IPS-NIHi7 (cell line): ENCODE results near the gene CCDC152.
A peak's percentile ranks its signal among the peaks of the same experiment; 100 is the strongest.

Source experiments
- DNase-seq: peaks from one replicate; pipeline ENCODE4 v3.0.0; 2012; ENCODE audit warnings: mixed read lengths; ENCODE audit errors: extremely low spot score

Gene CCDC152

DNA sequence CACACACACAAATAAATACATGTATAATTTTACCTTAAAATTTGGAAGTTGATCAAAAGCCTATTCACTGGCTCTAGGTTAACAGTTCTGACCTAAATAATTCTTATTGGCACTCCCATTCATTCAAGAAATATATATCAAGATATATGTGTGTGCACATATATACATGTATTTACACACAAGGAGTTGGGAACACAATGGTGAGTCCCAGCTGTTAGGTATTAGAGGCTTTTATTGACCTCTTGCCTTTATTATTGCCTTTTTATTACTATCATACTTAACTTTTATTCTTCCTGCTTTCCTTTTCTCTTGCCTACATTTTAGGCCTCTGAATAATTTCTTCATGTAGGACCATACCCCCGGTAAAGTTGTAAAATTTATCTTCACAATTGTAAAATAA, 25.0 kb downstream of the CCDC152 start:
- DNase-seq: no peak

DNA sequence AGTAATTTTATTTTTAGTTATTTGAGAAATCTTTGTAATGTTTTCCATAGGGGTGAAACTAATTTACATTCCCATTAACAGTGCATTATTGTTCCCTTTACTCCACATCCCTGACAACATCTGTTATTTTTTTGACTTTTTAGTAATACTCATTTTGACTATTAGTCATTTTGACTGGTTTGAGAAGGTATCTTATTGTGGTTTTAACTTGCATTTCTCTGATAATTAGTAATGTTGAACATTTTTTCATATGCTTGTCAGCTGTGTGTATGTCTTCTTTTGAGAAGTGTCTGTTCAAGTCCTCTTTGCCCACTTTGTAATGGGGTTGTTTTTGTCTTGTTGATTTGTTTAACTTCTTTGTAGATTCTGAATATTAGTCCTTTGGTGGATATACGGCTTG, 27.5 kb downstream of the CCDC152 start:
- DNase-seq: no peak

DNA sequence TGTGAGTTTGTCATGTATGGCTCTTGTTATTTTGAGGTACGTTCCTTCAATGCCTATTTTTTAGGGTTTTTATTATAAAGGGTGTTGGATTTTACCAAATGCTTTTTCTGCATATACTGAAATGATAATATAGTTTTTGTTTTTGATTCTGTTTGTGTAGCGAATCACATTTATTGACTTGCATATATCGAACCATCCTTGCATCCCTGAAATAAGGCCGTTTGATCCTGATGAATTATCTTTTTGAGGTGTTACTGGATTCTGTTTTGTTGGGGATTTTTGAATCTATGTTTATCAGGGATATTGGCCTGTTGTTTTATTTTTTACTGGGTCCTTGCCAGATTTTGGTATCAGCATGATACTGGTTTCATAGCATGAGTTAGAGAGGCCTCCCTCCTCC, 29.1 kb downstream of the CCDC152 start:
- DNase-seq: no peak

DNA sequence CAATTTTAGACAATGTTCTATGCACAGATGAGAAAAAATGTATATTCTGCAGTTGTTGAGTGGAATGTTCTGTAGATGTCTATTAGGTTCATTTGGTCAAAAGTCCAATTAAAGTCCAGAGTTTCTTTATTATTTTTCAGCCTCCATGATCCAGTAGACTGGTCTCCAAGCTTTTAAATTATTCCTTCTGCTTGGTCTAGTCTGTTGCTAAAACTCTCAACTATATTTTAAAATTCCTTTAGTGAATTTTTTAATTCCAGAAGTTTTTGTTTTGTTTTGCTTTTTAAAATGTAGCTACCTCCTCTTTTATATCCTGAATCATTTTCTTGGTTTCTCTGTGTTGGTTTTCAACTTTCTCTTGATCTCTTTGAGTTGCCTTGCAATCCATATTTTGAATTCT, 30.5 kb downstream of the CCDC152 start:
- no peak for DNase-seq

DNA sequence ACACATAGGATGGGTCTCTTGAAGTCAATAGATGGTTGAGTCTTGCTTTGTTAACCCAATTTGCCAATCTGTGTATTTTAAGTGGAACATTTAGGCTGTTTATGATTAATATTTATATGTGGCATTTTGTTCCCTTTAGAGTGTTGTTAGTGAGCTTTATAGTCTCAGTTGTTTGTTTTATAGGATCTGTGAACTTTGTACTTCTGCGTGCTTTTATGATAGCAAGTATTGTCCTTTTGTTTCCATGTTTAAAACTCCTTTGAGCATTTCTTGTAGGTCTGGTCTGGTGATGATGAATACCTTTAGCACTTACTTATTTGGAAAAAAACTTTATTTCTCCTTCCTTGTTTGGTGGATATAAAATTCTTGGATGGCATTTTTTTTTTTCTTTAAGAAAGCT, 31.2 kb downstream of the CCDC152 start:
- no peak for DNase-seq

DNA sequence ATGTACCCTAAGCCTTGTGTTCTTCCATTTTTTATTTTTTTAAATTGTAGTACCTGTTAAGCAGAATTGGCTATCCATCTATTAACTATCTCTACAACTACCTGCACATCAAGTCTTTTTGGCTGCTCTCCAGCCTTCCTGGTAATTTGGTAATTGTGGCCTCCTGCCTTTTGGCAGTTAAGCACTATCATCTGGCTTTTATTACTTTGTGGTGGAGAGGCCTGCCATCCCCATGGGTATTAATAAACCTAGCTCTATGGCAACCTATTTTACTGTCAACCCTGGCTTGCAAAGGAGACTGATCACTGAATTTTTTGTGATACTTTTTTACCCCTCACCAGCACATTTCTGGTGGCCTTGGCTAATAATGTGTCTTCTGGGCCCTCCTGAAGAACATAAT, 34.5 kb downstream of the CCDC152 start:
- no peak for DNase-seq

DNA sequence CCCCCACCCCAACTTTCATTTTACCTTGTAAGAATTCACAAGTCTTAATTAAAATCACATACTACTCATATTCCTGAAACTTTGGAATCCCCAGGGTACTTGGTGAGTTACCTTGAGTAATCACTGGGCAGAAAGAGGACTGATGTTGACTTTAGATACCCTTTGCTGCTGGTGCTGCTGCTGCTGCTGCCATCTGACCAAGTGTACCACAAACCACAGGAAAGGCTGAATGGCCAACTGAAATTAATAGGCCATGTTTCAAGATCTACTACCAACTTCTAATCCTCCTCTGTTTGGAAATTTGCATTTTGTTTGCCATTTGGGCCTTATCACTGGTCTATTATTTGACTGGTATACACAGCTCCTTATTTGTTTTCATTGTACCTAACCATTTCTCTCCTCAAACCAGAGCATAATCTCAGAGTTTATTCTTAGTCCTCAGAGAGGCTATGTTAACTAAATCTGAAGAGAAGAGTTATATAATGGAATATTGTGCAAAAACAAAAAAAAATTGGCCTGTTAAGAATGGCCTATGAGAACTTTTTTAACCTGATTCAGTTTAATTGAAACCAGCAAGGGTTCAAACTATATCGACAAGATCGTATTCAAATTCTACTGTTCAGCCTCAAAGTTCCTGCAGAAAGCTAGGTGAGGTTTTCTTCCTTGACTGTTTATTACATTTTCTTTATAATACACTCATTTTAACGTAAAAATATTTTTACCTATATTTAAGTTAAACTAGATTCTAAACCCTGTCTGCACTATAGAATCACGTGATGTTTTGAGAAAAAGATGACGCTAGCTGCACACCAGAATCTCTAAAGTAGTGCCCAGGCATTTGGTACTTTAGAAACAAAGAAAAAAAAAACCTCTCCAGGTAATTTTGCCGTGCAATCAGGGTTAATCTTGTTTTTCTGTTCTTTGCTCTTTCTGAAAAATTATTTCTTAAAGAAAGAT, 41.9 kb downstream of the CCDC152 start:
- no peak for DNase-seq

DNA sequence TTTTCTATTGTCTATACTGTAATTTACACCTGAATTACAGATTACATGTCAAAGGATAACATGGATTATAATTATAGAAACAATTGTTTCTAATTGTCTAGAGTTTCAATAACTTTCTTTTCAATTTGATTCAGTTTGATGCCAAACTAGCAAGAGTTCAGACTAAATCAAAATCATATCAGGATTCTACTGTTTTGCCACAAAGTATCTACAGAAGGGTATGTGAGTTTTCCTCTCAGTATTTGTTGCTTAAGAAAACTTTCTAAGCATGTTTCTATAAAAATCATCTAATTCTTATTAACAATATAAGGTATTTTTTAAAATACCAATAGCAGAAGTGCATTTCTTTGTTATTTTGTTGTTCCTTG, 42.6 kb downstream of the CCDC152 start:
- DNase-seq: no peak

DNA sequence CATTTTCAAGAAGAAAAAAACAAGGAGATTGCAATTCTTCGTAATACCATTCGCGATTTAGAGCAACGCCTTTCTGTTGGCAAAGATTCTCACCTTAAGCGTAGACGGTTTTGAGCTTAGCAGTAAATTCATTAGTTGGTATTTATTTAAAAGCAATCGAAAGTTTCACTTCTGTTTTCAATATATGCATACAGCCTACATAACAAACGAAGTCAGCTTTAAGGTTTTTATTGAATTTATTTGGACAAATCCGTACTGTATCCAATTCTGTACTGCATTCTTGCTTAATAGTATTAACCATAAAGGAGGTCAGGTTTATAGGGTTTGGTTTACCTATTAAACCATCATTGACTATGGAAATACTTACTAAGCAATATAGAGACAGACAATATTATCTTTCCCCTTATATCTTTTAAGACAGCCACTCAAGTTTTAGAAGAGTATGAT, 43.1 kb downstream of the CCDC152 start:
- no peak for DNase-seq

DNA sequence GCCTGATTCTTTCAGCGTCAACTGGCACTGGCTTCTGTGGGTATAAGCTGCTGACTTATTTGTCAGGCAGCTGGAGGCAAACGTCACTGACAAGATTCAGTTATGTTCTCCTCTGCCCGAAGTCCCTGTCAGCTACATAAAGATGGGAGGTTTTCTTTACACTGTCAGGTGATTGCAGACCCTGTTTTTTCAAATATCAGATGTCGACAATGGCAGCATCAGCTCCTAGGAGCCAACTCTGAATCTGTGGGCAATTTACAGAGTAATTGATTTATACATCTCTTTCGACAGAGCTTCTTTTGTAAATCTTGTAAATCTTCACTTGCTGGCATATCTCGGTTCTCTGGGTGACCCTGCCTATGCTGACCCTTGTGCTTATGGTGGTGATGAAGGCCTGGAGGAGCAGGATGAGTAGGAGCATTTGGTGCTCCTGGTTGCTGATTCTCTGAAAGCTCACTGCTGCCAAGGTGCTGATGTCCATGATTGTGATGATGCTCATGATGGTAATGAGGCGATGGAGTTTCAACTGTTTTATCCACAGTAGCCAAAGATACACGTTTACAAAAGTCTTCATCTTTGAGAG, 44.2 kb downstream of the CCDC152 start:
- DNase-seq: no peak

DNA sequence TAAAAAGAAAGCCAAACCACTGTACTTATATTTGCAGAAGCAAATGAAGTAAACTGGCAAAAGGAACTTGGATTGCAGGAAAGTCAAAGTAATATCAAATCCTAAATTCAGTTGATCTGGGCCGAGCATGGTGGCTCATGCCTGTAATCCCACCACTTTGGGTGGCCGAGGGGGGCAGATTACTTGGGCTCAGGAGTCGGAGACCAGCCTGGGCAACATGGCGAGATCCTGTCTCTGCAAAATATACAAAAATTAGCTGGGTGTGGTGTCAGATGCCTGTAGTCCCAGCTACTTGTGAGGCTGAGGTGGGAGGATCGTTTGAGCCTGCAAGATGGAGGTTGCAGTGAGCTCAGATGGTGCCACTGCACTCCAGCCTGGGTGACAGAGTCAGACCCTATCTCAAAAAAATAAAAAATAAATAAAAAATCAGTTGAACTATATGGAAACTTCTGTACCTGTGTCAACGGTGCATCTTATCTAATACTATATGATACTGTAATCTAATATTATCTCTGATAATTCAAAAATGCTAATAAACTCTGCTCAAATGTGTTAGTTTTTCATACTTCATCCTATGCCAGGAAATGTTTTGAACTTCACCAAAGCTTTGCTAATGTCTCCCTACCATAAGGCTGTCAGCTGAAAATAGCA, 45.0 kb downstream of the CCDC152 start:
- no peak for DNase-seq

DNA sequence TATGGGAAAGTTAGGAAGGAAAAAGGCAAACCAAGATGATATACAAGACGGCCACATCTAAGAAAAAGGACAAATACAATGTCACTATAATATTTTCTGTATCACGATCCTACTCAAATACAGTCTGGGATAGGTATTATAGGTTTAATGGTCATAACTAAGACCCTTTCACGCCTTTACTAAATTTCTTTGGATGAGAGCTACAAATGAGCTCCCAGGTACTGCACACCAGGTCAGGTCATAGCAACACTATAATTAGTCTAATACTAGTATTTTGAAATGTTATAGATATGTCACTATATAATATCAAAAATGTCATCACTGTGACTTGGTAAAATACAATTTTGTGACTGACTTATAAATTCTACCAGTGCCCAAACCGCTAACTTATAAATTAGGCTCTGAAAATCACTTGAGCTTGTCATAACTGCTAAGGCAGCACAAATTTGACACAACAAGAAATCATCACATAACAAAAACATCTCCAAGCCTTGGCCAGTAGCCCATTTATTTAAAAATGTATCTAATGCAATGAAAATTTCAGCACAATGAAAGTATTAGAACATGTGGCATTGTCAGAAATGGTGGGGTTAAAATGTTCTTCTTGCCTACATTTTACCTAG, 48.2 kb downstream of the CCDC152 start:
- DNase-seq: no peak

DNA sequence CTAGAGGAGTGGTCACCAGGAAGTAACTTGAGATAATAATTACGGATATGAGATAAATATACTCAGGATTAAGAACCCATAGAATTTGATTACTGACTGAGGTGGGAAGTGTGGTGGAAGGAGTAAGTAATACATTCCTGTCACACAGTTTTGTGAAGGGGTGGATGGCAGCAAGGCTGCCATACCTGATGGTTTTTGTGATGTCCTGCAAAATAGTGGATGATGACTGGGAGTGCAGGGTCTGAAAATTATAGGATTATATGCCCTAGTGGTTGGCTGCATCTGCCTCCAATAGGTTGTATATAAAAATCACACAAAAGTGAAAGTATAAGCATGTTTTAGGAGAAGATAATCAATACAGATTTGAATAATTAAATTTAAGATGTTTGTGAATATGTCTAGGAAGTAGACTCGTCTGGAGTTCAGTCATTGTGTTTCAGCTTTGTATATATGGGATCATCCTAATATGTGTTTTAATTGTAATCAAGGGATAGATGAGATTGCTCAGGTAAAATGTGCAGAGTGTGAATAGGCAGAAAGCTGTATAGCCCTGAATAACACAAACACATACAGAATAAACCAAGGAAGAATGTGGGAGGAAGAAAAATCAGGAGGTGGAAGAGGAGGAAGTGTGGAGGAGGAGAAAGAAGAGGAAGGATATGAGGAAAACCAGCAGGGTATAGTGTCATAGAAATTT, 49.5 kb downstream of the CCDC152 start:
- DNase-seq: no peak

DNA sequence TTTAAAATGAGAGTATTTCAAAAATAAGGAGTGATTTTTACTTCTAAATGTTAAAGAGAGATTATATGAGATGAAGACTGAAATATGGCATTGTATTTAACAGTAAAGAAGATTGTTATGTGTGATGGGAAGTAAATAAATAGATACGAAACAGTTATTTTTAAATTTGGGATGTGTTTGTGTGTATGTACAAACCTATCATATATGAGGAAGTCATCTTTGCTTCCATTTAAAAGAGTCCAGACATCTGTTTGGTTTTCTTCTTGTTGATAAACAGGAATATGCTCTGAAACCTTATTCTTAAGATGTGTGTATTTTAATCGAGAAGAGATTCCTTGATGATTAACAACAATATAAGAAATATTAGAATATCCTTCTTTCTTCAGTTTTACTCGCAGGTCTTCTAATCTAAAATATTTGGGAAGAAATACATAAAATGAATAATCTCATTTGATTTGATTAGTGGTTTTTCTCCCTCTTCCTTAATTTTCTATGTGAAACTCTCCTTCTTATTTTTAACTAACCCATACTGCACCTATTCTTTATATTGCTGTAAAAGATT, 50.2 kb downstream of the CCDC152 start:
- no peak for DNase-seq

DNA sequence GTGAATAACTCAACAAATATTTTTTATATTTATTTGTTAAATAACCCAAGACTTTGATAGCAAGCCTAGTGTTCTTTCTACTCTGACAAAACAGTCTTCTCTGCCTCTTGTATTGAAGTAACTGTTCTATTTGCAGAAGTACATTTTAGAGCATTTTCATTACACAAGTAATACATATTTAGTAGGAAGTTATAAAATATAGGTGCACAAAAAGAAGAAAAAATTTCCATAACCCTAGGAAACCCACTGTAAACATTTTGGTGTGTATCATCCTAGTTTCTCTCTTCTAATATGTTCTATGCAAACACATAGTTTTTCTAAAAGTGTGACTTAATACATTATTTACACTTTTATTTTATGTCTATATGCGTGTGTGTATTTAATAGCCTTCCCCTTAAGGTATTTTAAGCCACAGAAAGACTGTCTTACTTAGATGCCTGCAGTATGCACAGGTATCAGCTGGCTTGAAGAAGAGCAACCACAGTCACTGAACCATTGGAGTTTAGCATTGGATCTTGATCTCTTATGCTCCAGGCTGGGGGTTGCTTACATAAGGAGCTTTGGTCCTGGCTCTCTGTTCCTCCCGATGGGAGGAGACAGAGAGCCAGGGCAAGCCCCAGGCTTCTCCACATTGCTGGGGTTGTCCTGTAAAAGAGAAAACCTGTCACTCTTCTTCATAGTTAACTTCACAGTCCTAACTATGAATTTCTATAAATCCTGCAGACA, 51.3 kb downstream of the CCDC152 start:
- DNase-seq: peak; percentile 37

DNA sequence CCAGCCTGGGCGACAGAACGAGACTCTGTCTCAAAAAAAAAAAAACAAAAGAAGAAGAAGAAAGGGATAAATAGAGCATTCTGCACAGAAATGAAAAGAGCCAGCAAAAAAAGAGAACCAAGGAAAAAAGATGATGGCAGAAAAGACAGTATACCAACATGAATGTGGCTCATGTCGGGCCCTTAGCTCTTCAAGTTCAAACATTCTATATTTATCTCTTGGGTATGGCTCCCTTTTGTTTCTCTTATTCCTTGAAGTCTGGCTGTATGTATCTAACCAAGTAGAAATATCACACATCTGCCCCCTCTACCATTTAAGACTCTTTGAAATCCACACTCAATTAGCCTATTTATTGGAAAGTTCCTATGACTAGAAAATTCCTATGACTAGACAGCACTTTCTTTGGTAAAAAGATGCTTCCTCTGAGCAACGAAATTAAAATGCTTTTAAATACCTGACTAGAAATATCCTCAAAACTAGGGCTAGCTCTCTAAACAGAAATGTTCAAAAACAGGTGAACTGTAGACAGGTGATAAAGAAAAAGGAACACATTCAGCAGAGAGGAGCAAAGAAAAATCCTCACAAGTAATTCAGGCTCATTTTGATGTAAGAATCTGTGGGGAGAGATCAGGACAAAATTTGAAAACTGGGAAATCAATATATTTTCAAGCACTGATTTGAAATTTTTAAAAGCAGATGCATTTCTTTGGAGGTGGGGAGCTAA, 52.4 kb downstream of the CCDC152 start:
- no peak for DNase-seq

DNA sequence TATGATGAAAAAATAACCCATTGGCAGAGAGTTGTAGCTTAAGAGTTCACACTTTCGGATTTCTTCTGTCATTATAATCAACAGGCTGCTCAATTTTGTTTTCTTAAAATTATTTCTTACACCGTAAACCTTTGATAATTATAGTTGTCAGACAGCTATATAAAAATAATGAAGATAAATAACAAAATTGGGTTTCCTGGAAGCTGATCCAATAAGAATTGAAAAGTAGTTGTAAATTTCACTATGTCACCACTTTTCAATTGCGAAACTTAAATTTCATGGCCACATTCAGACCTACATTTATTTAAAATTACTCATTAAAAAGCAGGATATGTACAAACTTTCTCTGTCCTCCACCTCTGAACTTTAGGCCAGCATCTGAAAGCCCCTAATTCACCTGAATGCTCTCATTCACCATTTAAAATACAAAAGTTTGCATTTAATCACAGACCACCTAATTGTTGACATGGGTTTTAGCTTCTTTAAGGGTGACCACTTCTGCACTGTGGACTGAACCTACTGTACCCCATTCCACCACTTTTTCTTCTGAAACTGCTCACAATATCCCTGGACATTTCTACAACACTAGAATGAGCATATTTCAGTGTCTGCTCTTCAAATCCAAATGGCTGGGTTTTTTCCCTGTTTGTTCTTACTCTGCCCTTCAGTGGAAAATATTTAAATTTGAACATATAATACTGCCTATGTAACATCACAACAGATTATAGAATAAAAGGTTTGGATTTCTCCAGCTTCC, 54.4 kb downstream of the CCDC152 start:
- DNase-seq: no peak

DNA sequence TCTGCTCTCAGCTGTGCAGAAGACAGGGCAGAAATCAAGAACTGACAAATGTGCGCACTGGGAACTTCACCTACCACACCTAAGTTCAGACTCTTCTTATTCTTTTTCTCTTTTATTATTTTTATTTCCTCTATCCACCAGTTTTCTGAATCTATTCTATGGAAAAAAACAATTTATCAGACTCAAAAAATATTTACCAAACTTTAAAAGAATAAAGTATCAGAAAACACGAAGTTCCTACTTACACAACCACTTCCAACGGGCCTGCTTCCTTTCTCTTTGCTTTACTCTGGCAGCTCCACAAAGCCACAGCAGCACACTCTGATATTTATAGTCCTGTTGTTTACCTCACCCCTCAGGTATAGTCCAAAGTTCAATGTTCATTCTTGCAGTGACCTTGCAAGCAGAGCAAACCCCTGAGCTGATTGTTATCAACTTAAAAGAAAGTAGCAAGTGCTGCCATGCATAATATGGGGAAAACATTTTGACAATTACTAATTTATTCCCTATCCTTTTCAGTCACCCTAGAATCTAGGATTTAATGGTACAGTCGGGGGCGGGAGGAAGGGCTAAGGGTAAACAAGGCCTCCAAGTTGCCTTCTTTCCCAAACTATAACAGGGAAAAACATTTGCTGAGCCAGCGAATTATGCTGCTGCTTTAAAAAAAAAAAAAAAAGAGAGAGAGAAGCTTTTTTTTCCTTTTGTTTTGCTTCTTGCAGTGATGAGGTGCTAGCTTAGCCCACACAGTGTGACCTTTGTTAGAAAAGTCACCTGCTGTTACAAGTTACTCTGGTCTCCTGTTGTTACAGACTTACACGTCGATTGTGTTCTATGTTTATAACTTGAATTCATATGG, 55.2 kb downstream of the CCDC152 start, which contains the start of gene SELENOP:
TSS of gene SELENOP (minus strand) at position 302 of the 856 bp plus-strand sequence. CDS start 3,539 bp downstream, outside the sequence.
- peak; percentile 40 for DNase-seq
